Inferior parietal cortex (tissue), 1 donor: ENCODE measurements around the gene TGFA.

Experiments used
- DNase-seq: peaks from one replicate; pipeline ENCODE4 v3.0.0-alpha.2; 2016; ENCODE audit errors: extremely low spot score

The TGFA gene

DNA sequence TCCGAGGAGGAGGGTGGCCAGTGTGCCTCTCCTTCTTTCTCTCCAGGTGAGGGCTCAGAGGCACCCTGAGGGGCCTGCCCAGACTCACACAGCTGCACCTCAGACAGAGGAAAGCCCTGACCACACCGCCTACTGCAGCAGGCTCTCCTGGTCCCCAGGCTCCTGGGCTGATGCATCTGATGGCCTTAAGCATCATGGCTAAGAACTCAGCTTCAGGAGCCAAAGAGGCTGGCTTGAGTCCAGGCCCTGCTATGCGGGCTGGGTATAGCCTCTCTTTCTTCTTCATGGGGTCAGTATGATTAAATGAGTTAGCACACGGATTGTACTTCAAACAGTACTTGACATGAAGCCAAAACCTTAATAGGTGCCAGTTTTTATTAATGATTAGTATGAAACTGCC lies 89.6 kb downstream of the TGFA start:
- DNase-seq: no peak

- DNase-seq: no peak
These were observed 90.0 kb downstream of the TGFA start for GRCh38 chr2:70463581-70463980.

DNA sequence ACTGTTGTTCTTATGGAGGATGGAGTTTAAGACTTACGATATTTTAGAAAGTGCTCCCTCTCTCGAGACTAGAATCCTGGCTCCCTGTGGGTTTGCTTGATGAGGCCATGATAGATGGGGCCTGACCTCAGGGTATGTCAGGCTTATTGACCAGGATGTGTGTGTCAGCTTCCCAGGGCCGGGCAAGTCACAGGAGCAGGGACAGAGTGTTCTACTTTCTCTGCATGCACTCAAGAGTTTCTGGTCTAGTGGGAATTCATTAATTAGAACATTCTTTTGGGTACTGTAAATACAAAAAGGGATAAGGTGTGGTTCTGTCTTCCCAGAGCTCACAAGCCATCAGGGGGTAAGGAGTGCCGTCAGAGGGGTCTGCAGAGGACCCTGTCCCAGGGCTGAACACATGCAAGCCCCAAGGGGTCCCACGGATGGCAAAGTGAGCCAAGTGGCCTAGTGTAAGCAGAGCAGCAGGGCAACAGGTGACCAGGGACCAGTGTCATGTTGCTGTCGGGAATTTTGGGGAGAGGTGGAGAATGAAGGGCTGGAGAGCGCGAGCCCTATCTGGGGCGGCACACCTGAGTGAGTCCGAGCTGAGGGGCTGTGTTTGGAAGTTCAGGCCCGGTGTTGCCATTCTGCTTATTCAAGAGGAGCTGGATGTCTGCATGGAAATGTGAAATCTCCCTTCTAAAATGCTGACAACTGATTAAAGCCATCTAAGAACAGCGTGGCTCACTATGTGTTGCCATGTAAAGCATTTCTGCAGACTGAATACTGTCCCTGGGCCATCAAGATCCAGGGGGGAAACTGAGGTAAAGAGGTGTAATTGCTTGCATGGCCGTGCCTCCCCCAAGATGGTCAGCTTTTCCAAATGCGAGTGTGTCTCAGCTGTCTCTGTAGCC lies 91.4 kb downstream of the TGFA start:
- no peak for DNase-seq

DNA sequence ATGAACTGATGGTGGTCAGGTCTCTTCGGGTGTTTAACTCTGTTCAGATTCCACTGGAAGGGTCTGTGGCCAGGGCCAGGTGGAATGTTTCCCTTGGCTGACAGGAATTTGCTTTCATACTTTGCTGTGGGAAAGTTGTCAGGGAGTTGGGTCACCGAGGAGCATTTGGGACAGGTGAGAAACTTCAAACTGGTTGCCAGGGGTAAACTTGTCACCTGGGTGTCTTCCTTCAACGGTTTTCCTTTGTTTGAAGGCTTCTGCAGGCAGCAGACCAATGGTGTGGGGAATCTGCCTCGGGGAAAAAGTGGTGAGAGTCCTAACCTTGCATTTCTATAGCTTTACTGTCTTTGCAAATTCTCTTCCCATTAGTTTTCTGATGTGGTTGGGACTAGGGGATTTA lies 92.2 kb downstream of the TGFA start:
- DNase-seq: no peak

- DNase-seq: no peak
These were observed 93.3 kb downstream of the TGFA start for GRCh38 chr2:70460333-70460732.

DNA sequence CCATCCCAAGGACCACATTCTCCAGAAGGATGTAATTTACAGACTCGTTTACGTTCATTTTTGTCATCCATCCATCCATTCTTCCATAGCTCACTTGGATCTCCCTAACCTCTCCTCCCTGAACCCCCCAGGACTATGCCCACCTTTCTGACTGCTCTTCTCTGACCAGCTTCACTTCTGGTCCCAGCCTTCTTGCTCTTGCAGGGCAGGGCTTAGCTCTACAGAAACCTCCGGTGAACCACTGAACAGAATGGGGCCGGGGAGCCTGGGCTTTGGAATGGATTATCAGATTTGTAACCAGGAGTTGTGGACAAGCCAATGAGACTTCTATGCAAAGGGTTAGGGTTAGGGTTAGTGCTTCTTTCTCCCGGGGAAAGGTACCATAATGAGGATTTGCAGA lies 95.0 kb downstream of the TGFA start:
- no peak for DNase-seq

DNA sequence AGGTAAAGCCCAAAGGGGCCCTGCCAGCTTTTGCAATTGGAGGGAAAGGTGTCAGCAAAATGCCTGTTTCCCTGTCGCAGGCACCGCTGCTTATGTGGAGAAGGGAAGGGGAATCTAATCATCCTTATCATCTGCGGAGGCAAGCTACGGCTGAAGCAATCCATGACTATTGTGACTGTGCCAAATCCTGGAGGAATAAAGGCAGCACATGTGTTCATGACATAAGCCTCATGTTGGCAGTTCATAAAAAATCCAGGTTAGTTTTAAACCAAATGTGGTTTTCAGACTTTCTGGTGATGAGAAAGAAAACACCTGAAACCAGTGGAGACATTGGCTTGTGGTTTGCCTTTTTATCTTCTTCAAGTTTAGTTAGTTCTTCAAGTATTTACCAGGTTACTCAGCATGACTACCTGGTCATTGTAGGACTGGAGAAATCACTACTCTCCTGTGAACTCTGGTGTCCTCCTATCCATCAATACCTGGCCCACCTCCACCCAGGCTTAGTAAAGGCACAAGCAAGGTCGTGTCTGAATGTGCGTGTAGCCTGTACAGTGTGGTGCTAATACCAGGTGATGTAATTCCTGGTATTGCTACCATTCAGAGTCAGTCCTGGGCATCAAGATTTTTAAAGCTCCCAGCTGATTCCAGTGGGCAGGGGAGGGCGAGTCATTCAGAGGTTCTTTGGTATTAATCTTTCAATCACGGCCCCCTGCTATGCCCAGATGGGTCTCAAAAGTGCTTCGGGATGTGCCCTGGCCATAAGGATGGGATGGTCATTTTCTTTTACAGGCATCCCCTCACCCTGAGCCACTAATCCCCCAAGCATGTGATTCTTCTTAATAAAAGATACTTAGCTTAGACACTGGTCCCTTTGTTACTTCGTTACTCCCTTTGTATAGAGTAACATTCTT lies 96.8 kb downstream of the TGFA start:
- no peak for DNase-seq

DNA sequence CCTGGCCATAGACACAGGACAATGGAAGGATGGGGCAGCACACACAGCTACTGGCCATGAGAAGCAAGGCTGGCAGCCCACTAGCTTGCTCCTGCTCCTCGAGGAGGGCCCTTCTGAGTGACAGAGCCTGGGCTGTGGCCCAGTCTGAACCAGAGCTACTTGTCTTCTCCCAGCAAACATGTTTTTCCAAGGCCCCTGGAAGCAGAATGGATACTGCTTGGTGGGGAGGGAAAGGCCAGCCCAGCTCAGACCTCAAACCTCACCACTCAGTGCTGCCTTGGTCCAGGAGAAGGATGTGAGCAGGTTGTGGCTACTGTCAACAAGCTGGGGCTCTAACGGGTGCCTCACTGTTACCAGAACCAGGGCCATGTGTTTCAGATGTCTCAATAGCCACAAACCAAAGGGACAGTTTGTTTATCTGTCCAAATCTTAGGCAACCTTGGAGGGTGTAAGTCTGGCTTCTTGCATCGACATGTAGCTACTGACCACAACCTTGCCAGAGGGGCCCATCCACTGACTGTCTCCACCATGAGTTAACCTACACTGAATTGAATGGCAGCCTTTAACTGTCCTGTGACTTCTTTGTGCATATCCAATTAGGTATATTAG lies 98.6 kb downstream of the TGFA start:
- DNase-seq: no peak

GRCh38 chr2:70450641-70451250 lies 102.9 kb downstream of the TGFA start:
- DNase-seq: no peak

DNA sequence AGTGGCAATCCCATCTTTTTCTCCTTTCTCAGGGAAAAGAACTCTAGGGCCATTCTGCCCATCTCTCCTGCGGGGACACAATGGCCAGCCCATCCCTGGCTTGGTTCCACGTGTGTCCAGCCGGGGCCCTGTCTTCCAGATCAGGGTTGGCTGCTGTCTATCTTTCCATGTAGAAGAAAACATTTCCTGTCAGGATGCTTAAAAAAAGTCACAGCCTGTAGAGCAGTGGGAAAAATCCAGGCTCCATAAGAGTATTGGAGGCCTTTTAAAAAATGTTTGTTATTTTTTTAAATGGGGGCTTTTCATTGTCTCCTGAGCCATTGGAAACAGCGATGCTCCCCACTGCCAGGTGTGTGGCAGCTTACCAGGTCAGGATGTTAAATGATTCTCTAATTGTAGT lies 105.6 kb downstream of the TGFA start:
- DNase-seq: no peak

DNA sequence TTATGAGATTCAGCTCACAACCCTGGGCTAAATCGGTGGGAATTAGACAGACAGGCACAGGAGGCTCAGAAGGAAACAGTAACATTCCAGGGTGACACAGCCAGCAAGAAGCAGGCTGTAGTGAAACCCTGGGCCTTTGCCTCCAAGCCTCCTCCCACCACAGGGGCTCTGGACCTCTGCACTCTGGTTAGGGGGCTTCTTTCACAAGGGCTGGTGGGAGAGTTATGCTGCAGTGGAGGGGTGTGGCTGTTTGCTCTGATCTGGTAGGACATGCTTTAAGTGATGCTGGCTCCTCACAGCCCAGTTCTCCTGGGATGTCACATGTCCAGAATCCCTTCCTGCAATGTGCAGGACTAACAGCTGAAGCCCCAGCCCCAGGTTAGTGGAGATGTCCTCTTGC lies 109.9 kb downstream of the TGFA start:
- DNase-seq: no peak

DNA sequence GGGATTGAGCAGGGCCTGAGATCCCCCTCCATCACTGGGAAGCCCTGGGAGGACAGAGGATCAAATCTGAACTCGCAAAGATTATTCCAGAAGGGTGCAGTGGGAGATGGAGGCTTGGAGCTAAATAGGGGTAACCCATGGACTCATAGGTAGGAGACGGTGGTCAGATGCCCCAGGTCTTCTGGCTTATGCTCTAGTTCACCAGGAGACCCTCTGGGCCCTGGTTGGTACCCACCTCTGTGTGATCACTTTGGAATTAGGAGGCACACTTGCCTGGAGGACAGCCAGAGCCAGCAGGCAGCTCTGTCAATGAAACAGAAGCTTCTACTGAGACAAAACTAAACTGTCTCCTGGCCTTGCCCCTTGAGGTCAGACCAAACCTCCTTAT lies 110.6 kb downstream of the TGFA start:
- DNase-seq: no peak

GRCh38 chr2:70442301-70443077 lies 111.1 kb downstream of the TGFA start:
- no peak for DNase-seq

GRCh38 chr2:70440621-70441020 lies 113.0 kb downstream of the TGFA start:
- no peak for DNase-seq

DNA sequence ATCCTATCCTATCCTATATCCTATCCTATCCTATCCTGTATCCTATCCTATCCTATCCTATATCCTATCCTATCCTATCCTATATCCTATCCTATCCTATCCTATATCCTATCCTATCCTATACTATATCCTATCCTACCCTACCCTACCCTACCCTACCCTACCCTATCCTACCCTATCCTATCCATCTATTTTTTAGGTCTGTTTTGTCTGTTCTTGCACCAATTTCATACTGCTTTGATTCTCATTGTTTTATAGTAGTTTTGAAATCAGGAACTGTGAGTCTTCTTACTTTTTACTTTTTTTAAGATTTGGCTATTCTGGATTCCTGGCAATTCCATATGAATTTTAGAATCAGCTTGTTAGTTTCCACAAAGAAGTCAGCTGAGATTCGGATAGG lies 118.5 kb downstream of the TGFA start:
- no peak for DNase-seq

DNA sequence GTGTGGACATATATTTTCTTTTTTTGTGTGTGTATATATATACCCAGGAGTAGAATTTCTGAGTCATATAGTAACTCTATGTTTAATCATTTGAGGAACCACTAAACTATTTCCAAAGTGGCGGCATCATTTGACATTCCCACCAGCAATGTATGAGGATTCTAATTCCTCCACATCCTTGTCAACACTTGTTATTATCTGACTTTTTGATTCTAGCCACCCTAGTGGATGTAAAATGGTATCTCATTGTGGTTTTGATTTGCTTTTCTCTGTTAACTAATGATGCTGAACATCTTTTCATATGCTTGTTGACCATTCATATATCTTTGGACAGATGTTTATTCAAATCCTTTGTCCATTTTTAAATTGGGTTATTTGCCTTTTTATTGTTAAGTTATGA lies 120.3 kb downstream of the TGFA start:
- no peak for DNase-seq

DNA sequence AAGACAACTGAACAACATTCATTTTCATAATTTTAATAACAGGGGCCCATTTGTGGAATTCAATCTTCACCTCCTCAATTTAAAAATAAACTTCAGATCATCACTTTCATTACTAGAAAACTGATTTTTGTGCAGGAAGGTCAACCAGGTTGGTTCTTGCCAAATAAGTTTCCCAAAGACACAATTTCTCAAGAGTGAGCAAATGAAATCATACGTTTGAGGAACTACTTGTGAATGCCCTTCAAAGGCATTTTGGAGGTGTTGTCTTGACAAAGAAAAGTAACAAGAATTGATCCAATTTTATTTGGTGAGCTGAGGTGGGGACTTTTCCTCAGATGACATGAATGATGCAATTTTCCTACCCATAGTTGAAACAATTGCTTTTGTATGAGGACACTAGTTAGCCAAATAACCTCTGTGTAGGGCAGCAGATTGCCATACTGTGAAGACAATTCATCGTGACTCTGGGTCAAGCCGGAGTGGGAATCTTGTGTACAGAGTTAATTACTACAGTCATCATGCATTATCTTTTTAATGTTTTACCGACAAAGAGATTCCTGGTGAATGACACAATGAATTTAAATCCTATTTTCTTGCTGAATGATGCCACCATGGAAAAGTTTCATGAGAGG lies 121.8 kb downstream of the TGFA start:
- DNase-seq: no peak

- DNase-seq: no peak
These were observed 127.3 kb downstream of the TGFA start for GRCh38 chr2:70426341-70426740.

DNA sequence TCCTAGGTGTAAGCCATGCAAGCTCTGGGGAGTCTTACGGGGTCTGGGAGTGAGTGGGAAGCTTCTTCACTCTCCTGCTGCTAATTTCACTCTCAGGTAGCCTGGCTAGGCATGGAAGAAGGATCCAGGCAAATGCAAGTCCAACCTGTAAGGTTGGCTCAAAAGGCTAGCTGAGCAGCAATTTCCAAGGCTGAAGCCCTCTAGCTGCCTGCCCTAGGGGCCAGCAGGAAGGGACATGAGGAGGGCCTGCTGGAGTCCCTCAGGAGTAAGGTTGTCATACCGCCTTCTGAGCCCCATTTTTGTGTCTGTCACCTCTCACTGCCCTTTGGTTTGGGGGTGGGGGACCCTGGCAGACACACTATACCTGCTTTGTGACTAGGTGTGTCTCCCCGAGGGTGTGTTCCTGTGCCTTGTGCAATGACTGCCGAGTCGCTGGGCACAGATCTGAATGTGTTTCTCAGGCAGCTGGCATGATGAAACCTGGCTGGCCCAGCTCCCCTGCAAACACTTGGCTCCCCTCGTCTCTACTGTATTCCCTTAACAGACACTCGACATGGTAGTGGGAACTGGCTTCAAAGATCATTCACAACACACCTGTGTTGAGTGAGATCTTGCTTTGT lies 127.8 kb downstream of the TGFA start:
- no peak for DNase-seq

DNA sequence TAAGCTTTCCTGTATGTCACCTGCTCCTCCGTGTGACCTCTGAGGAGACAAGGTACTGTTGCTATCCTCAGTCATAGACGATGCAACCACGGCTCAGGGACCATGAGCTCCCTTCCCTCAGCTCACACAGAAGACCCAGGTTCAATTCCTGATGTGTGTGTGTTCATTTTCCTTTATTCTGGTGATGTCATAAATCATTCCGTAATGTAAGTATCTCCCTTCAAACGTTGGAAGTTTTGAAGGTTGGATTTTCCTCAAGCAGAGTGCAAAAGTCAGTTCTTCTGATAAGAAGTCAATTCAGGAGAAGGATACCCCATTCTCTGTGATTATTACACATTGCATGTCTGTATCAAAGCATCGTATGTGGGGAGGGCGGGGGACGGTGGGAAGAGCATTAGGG lies 132.9 kb downstream of the TGFA start:
- DNase-seq: no peak
